Endothelial cell of umbilical vein (primary cell): ENCODE results near the gene CST8. TPM values are rescaled to one million over a fixed set of nuclear protein-coding genes. Genes with fewer than 3 reads are reported as not detected.

Source experiments
- BruUV-seq: library from RNA; stranded (reverse); fragments of 400-500 nt; replicated peaks from 2 replicates; lab custom pipeline; 2021; lab: Mats Ljungman, UMichigan
- CTCF ChIA-PET: fragments of 300-600, 350-600 bp; sonication (Branson Sonifier 250); formaldehyde crosslinking; loops from one replicate; lab custom pipeline; 2021; ENCODE audit warnings: antibody characterized with exemption, inconsistent platforms; lab: Charles Lee
- POLR2A ChIA-PET: fragments of 300-600, 350-600 bp; sonication (Branson Sonifier 250); formaldehyde crosslinking; loops from one replicate; lab custom pipeline; 2021; ENCODE audit warnings: antibody characterized with exemption, inconsistent platforms; lab: Charles Lee
- DNase-seq: peaks from one replicate; pipeline ENCODE4 v3.0.0-alpha.2; 2011; ENCODE audit warnings: low read depth, low spot score
- FAIRE-seq: peaks from 2 replicates; lab custom pipeline; 2011; peaks lifted over from hg19 to GRCh38; lab: Jason Lieb, UNC
- H2AFZ ChIP-seq: 2 replicates; pipeline ENCODE4 v1.6.0; 2012; ENCODE audit warnings: low read depth, low read length, control low read depth, inconsistent platforms
- H3K27ac ChIP-seq: 2 replicates; pipeline ENCODE4 v1.5.1; 2011; ENCODE audit warnings: low read depth, mild to moderate bottlenecking, control low read depth, low read length, moderate library complexity; ENCODE audit not compliant: insufficient read depth
- H3K27me3 ChIP-seq, 2 experiments: 2 replicates each; pipeline versions ENCODE4 v1.6.0 to v1.6.1; 2011; ENCODE audit warnings: low read length in 2 of 2, mixed read lengths in 1 of 2; ENCODE audit not compliant: control insufficient read depth in 2 of 2, insufficient read depth in 2 of 2
- H3K36me3 ChIP-seq, 2 experiments: 2 replicates in 1 of 2; 3 replicates in 1 of 2; pipeline ENCODE4 v1.5.1; 2011; ENCODE audit warnings: low read length in 2 of 2, mild to moderate bottlenecking in 1 of 2, moderate library complexity in 1 of 2; ENCODE audit not compliant: control insufficient read depth in 2 of 2, insufficient read depth in 2 of 2; ENCODE audit errors: extremely low read depth in 1 of 2
- H3K4me1 ChIP-seq: 3 replicates; pipeline ENCODE4 v1.5.1; 2011; ENCODE audit warnings: mild to moderate bottlenecking, low read length; ENCODE audit not compliant: control insufficient read depth, insufficient read depth; ENCODE audit errors: extremely low read depth
- H3K4me2 ChIP-seq: 2 replicates; pipeline ENCODE4 v1.6.1; 2011; ENCODE audit warnings: low read length, control low read depth, mixed read lengths; ENCODE audit not compliant: insufficient read depth
- H3K4me3 ChIP-seq, 3 experiments: fragments of 200-600 bp in 1 of 3; sonication (generic), shearing (Covaris generic) in 1 of 3; replicated peaks in 1 of 3; 2 replicates each; pipeline ENCODE4 v1.5.1; 2011 to 2016; ENCODE audit warnings: control low read depth in 3 of 3, low read length in 3 of 3, mild to moderate bottlenecking in 2 of 3, inconsistent platforms in 1 of 3, low read depth in 1 of 3, moderate library complexity in 1 of 3; ENCODE audit not compliant: insufficient read depth in 1 of 3
- H3K79me2 ChIP-seq: 2 replicates; pipeline ENCODE4 v1.6.0; 2012; ENCODE audit warnings: low read length, inconsistent platforms; ENCODE audit not compliant: control insufficient read depth, insufficient read depth
- H3K9ac ChIP-seq: replicated peaks from 2 replicates; pipeline ENCODE3; 2011; ENCODE audit warnings: low read length, control low read depth; ENCODE audit not compliant: insufficient read depth; ENCODE audit errors: extremely low read depth
- H3K9me1 ChIP-seq: replicated peaks from 3 replicates; pipeline ENCODE4 v1.6.0; 2011; ENCODE audit warnings: mild to moderate bottlenecking, low read length; ENCODE audit not compliant: control insufficient read depth, insufficient read depth; ENCODE audit errors: extremely low read depth
- H3K9me3 ChIP-seq: replicated peaks from 2 replicates; pipeline ENCODE4 v1.5.1; 2012; ENCODE audit warnings: low read length, inconsistent platforms; ENCODE audit not compliant: control insufficient read depth, insufficient read depth
- H4K20me1 ChIP-seq: replicated peaks from 2 replicates; pipeline ENCODE3; 2011; ENCODE audit warnings: mild to moderate bottlenecking, low read length; ENCODE audit not compliant: control insufficient read depth, insufficient read depth; ENCODE audit errors: extremely low read depth
- CTCF ChIP-seq, 2 donors: IDR thresholded peaks; 1 replicate in 1 of 2; 2 replicates in 1 of 2; pipeline ENCODE4 v1.5.1; 2011; ENCODE audit warnings: low read length in 2 of 2, mild to moderate bottlenecking in 2 of 2, moderate library complexity in 2 of 2, control low read depth in 1 of 2, inconsistent platforms in 1 of 2, low read depth in 1 of 2; ENCODE audit not compliant: insufficient read depth in 1 of 2; ENCODE audit errors: extremely low read depth in 1 of 2
- EZH2 ChIP-seq: IDR thresholded peaks from 2 replicates; pipeline ENCODE4 v1.6.1; 2012; ENCODE audit warnings: borderline replicate concordance, low read depth, mild to moderate bottlenecking, moderate library complexity, low read length, inconsistent platforms; ENCODE audit not compliant: severe bottlenecking
- FOS ChIP-seq: IDR thresholded peaks from 2 replicates; pipeline ENCODE4 v1.6.1; 2011; ENCODE audit warnings: mild to moderate bottlenecking, low read length, moderate library complexity, borderline replicate concordance; ENCODE audit not compliant: insufficient read depth
- GATA2 ChIP-seq: IDR thresholded peaks from 2 replicates; pipeline ENCODE4 v1.7.0; 2011; ENCODE audit warnings: low read depth, mild to moderate bottlenecking, moderate library complexity, mixed read lengths, low read length; ENCODE audit not compliant: insufficient read length, insufficient read depth
- JUN ChIP-seq: IDR thresholded peaks from 2 replicates; pipeline ENCODE4 v1.6.1; 2011; ENCODE audit warnings: borderline replicate concordance, low read depth; ENCODE audit not compliant: insufficient read length, insufficient read depth
- MAX ChIP-seq: IDR thresholded peaks from 2 replicates; pipeline ENCODE4 v1.6.1; 2011; ENCODE audit not compliant: insufficient read depth, insufficient read length
- MYC ChIP-seq: IDR thresholded peaks from one replicate; pipeline ENCODE4 v1.6.1; 2011; ENCODE audit warnings: mild to moderate bottlenecking, low read depth, low read length
- POLR2A ChIP-seq: IDR thresholded peaks from 2 replicates; pipeline ENCODE4 v1.6.1; 2012; ENCODE audit warnings: low read depth, mild to moderate bottlenecking, control low read depth, low read length
- POLR2AphosphoS5 ChIP-seq: IDR thresholded peaks from 2 replicates; pipeline ENCODE4 v1.6.1; 2012; ENCODE audit warnings: low read depth, mild to moderate bottlenecking, control low read depth, low read length, moderate library complexity; ENCODE audit not compliant: insufficient read depth
- dilution Hi-C: fragments of 300-500 bp; cut with MboI; formaldehyde crosslinking; loops from one replicate; pipeline ENCODE4 v1.15.0; 2019; ENCODE audit warnings: low sequenced_read_pairs; ENCODE audit not compliant: extremely low pct_ligation_motif_present
- intact Hi-C: fragments of 100-400 bp; cut with micrococcal nuclease; formaldehyde crosslinking; loops from one replicate; pipeline ENCODE4 v1.10.0; 2022
- polyA plus RNA-seq, 4 experiments: library from polyadenylated mRNA; depleted of rRNA in 3 of 4; stranded (reverse) in 3 of 4; unstranded in 1 of 4; fragments of >200 nt; gene quantifications; 2 replicates each; pipeline versions ENCODE4 v1.2.1 to v1.2.3, GENCODE V29; 2011 to 2012; ENCODE audit warnings: missing spikeins in 1 of 4
- total RNA-seq: library from RNA; stranded (reverse); gene quantifications from 2 replicates; pipeline ENCODE4 v1.2.3, GENCODE V29; 2021

The CST8 gene
- total and polyA plus RNA-seq, 2 donors (not counting 3 experiments of a cell fraction or from before 2014, with no cell fraction given): not detected

GRCh38 chr20:23451956-23452487 is 38.9 kb upstream of the CST8 start:
- FAIRE-seq (no peak), DNase-seq (no peak)
- H2AFZ ChIP-seq: no peak overlapping the region
- no peak overlapping the region for H3K9ac ChIP-seq
- no peaks in the 10 kb centered on the region for H3K9me1 ChIP-seq
- no peak overlapping the region for H3K27ac ChIP-seq
- H3K4me2 ChIP-seq: no peak overlapping the region
- TF ChIP-seq POLR2A: no peak
- TF ChIP-seq EZH2: no peak
- TF ChIP-seq GATA2: no peak
- no peak for TF ChIP-seq MYC
- TF ChIP-seq FOS: no peak
- TF ChIP-seq CTCF (IDR thresholded peaks at IDR 0.05; ENCODE audit: extremely low read depth in 1 of 2, insufficient read depth in 1 of 2, low read depth in 1 of 2, low read length in 2 of 2): no peak
- no peak for TF ChIP-seq POLR2AphosphoS5
- no peak for TF ChIP-seq JUN
- no peak for TF ChIP-seq MAX
- dilution Hi-C loops: no loop called here
- H3K79me2 ChIP-seq: no peaks in the 10 kb centered on the region
- no TSS peak for BruUV-seq
- H3K36me3 ChIP-seq: no peaks in the 10 kb centered on the region
- POLR2A ChIA-PET: no interaction called here
- intact Hi-C loops: no loop called here
- no peaks in the 10 kb centered on the region for H3K27me3 ChIP-seq
- no peaks in the 10 kb centered on the region for H3K9me3 ChIP-seq
- H4K20me1 ChIP-seq: no peaks in the 10 kb centered on the region
- H3K4me3 ChIP-seq: no peak overlapping the region
- H3K4me1 ChIP-seq: no peaks in the 10 kb centered on the region
- CTCF ChIA-PET: interaction anchor here (2.1 kb wide), 1 partner anchor 9 kb away, joined by 10 read pairs; no protein-coding TSS in a partner anchor
